Body of pancreas (tissue), 4 donors: ENCODE measurements around the gene ARPP21. TPM values are rescaled to one million over a fixed set of nuclear protein-coding genes. Genes with fewer than 3 reads are reported as not detected.

Experiments used
- ATAC-seq: fragments of 150-250 bp; one replicate; pipeline ENCODE4 v1.9.1; 2016
- DNase-seq, 4 donors: peaks; one replicate each; pipeline ENCODE4 v3.0.0-alpha.2; 2019
- H3K27ac ChIP-seq, 4 donors: fragments of 200-600 bp; sonication (generic); 1 replicate in 3 of 4; 2 replicates in 1 of 4; pipeline versions ENCODE4 v1.5.1 to v1.6.1; 2016 to 2019; ENCODE audit warnings: mild to moderate bottlenecking in 1 of 4, mixed read lengths in 1 of 4, moderate library complexity in 1 of 4
- H3K27me3 ChIP-seq, 2 donors: fragments of 200-600 bp; sonication (generic); one replicate each; pipeline ENCODE4 v1.6.0; 2016; ENCODE audit warnings: mild to moderate bottlenecking in 1 of 2
- H3K36me3 ChIP-seq, 2 donors: fragments of 200-600 bp; sonication (generic); replicated peaks in 1 of 2; 2 replicates each; pipeline ENCODE4 v1.5.1; 2016; ENCODE audit warnings: low read depth in 2 of 2; ENCODE audit not compliant: insufficient read depth in 1 of 2
- H3K4me1 ChIP-seq: fragments of 200-600 bp; sonication (generic); one replicate; pipeline ENCODE4 v1.6.0; 2016
- H3K4me3 ChIP-seq, 2 donors: fragments of 200-600 bp; sonication (generic); 1 replicate in 1 of 2; 2 replicates in 1 of 2; pipeline ENCODE4 v1.5.1; 2016 to 2019
- H3K9me3 ChIP-seq, 3 donors: fragments of 200-600 bp; sonication (generic); 1 replicate in 2 of 3; 2 replicates in 1 of 3; pipeline ENCODE4 v1.5.1; 2016
- POLR2A ChIP-seq, 3 donors: fragments of 450-650 bp; IDR thresholded peaks; one replicate each; pipeline ENCODE4 v1.6.1; 2016; ENCODE audit warnings: antibody characterized with exemption in 3 of 3, mild to moderate bottlenecking in 2 of 3
- WGBS, 2 donors: methylation state at CpG; one replicate each; pipeline ENCODE4 v1.1.5; 2017; 5-methylcytosine and 5-hydroxymethylcytosine counted together
- intact Hi-C: fragments of 100-400 bp; cut with DNase I; formaldehyde crosslinking; loops from one replicate; pipeline ENCODE4 v1.15.1; 2023
- total RNA-seq, 2 donors: library from RNA; depleted of rRNA; stranded (reverse); fragments of >200 nt; gene quantifications; one replicate each; pipeline ENCODE4 v1.1.0, GENCODE V29; 2016
- TF ChIP-seq, protein P1 (sequence below), 7 experiments: fragments of 450-650 bp in 4 of 7; fragments of 200-600 bp in 3 of 7; sonication (generic) in 3 of 7; IDR thresholded peaks; one replicate each; pipeline ENCODE4 v1.5.1; 2016 to 2019; ENCODE audit warnings: antibody characterized with exemption in 7 of 7

Gene ARPP21
- total RNA-seq = not detected

DNA sequence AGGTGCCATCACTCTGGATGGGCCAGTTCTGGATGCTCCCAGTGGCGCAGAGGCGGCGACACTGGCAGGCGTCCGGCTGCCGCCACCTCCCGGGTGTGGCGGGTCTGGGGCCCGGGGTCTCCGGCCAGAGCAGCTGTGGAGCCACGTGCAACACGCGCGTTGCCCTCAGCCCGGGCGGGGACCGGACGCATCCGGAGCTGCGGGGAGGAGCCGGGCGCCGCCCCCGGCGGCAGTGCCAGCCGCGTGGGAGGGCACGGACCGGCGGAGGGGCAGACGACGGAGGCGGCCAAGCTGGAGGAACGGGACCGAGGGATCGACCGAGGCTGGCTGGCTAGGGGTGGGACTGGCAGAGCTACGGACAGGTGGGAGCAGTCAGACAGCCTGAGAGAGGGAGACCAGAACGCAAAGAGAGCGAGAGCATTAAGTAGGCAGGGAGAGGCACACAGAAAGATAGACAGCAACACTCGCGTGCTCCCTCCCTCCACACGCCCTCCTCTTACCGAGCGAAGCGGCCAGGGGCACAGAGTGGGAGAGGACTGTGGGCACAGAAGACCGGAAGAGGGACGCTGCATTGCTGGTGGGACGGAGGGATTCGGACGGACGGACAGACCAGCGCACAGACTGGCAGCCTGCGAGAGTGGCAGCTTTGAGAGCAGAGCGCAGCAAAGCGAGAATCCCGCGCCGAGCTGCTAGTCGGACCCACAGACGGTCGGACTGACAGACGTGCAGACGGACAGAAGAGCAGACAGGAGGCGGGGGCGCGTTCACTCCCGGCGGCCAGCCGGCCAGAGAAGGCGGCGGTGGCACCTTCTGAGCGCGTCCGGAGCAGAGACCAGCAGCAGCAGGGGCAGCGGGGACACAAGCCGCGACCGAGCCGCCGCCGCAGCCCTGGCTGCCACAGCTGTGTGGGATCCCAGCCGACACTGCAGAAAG is at the start of gene ARPP21:
Gene ARPP21, plus strand, starts transcription at position 272 of the 933 bp plus-strand sequence. CDS start 42,227 bp downstream, outside the sequence.
- Histone ChIP-seq H3K4me1 (peaks cover 14% of the 10 kb centered on the region), H3K27ac (no peak within 1 kb of the TSS), H3K27me3 (peaks cover 0 to 19% of the 10 kb centered on the region in 2 donors), H3K4me3 (peak within 1 kb of the TSS in 1 of 2 donors; percentile 11), H3K9me3 (no peaks in the 10 kb centered on the region), H3K36me3 (no peaks in the 10 kb centered on the region)
- 1% methylated on average over 39 to 82 of the region's 83 CpGs for WGBS, 2 donors
- intact Hi-C loops = no loop called here
- TF ChIP-seq POLR2A (IDR thresholded peaks at IDR 0.05) = no peak
- TF ChIP-seq, protein P1, sequence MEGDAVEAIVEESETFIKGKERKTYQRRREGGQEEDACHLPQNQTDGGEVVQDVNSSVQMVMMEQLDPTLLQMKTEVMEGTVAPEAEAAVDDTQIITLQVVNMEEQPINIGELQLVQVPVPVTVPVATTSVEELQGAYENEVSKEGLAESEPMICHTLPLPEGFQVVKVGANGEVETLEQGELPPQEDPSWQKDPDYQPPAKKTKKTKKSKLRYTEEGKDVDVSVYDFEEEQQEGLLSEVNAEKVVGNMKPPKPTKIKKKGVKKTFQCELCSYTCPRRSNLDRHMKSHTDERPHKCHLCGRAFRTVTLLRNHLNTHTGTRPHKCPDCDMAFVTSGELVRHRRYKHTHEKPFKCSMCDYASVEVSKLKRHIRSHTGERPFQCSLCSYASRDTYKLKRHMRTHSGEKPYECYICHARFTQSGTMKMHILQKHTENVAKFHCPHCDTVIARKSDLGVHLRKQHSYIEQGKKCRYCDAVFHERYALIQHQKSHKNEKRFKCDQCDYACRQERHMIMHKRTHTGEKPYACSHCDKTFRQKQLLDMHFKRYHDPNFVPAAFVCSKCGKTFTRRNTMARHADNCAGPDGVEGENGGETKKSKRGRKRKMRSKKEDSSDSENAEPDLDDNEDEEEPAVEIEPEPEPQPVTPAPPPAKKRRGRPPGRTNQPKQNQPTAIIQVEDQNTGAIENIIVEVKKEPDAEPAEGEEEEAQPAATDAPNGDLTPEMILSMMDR (IDR thresholded peaks at IDR 0.05) = no peak
- peak; percentile 40 for ATAC-seq
- peak in 3 of 4 donors; percentile 12 to 19 (median 13) for DNase-seq

DNA sequence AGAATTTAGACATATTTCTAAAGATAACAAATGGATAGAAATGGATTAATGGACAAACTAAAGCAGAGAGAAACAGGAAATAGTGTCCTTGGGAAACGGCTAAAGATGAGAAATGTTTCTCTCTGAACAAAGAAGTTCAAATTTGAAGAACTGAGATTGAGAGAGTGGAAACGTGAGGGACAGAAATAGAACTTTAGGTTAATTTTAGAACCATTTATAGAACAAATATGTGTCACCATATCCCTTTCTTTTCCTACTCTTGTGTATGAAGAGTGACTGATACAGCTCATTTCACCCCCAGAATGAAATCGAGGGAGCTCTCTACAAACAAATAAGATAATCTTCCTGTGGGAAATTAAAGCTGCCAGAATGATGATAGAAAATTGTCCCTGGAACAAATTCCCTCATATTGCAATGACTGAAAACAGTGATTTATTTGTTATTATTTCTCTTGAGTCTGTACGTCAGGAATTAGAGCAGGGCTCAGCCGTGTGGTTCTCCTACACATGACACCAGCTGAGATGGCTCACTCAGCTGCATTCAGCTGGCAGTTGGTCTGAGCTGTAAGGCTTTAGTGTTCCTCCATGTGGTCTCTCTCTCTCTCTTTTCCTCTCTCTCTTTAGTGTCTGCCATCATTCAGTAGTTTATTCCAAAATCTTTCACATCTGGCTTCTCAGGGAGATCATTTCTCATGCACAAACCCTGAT is 46.6 kb upstream of the ARPP21 start:
- Histone ChIP-seq H3K4me1 (no peaks in the 10 kb centered on the region), H3K36me3 (no peaks in the 10 kb centered on the region)

DNA sequence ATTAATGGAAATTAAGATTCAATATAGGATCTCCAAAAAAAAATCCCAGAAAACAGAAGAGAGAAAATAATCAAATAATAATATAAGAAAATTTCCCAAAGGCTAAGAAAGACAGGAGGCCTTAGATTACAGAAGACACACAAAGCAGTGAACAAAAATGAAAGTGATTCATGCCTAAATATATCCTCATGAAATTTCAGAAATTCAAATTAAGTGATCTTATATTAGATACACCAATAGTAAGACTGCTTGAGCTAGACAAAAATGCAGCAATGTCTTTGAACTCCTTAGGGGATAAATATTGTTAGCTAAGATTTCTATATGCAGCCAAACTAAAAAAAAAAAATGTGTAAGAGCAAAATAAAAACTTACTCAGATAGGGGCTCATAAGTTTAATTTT is 44.6 kb upstream of the ARPP21 start:
- Histone ChIP-seq H3K4me1 (no peaks in the 10 kb centered on the region), H3K27me3 (no peaks in the 10 kb centered on the region), H3K9me3 (no peaks in the 10 kb centered on the region), H3K4me3 (no peak overlapping the region), H3K36me3 (no peaks in the 10 kb centered on the region), H3K27ac (no peak overlapping the region)
- no peak for ATAC-seq
- no peak for DNase-seq
- intact Hi-C loops = no loop called here
- TF ChIP-seq, protein P1 (IDR thresholded peaks at IDR 0.05) = no peak
- TF ChIP-seq POLR2A (IDR thresholded peaks at IDR 0.05) = no peak

More for the DNA sequence above, 46.6 kb upstream of the ARPP21 start:
- Histone ChIP-seq H3K27ac (no peak overlapping the region), H3K9me3 (no peaks in the 10 kb centered on the region), H3K4me3 (no peak overlapping the region), H3K27me3 (no peaks in the 10 kb centered on the region)
- intact Hi-C loops = no loop called here
- no peak for TF ChIP-seq POLR2A (IDR thresholded peaks at IDR 0.05)
- TF ChIP-seq, protein P1 (IDR thresholded peaks at IDR 0.05) = no peak
- ATAC-seq (no peak), DNase-seq (no peak)
- 40 to 45% methylated on average over 5 of the region's 5 CpGs for WGBS, 2 donors

DNA sequence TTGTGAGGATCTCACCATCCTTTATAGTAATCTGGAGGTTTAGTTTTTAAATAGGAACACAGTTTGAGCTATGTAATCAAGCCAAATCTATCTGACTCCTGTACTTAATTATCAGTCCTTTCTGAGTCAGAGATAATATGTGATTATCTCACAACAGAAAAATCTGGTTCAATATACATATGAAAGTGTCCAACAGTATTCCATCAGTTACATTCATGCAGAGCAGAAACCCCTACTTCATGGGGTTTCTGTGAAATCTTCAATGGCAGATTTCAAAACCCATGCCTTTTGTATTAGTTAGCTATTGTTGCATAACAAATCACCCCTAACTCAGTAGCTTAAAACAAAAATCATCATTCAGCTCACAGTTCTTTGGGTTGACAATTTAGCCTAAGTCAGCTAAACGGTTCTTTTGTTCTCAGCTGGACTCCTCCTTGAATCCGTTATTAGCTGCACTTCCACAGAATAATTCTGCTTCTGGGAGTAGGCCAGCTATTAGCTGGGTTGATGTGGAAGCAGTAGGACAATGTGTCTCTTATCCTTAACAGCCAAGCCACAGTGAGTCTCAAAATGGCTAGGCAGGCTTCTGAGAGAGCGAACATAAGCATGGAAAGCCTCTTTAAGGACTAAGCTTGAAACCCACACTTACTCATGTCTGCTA is 42.9 kb upstream of the ARPP21 start:
- Histone ChIP-seq H3K27me3 (no peaks in the 10 kb centered on the region), H3K4me1 (no peaks in the 10 kb centered on the region), H3K4me3 (no peak overlapping the region), H3K36me3 (no peaks in the 10 kb centered on the region), H3K27ac (no peak overlapping the region), H3K9me3 (no peaks in the 10 kb centered on the region)
- intact Hi-C loops = no loop called here
- TF ChIP-seq, protein P1 (IDR thresholded peaks at IDR 0.05) = no peak
- DNase-seq = no peak
- no peak for ATAC-seq
- WGBS, 2 donors = 50 to 67% methylated on average over 3 of the region's 3 CpGs
